Neural cell (in vitro differentiated cells): ENCODE results near the gene ZSCAN1.

Experiments
- EP300 ChIP-seq: fragments of 450-650 bp; conservative IDR thresholded peaks from 2 replicates; pipeline ENCODE4 v1.6.1; 2014; ENCODE audit warnings: antibody characterized with exemption, mild to moderate bottlenecking, moderate library complexity; ENCODE audit not compliant: poor library complexity, severe bottlenecking
- EZH2 ChIP-seq: fragments of 200-600, 300-800 bp; shearing (Covaris generic), sonication (generic); IDR thresholded peaks from 2 replicates; pipeline ENCODE4 v1.6.1; 2014; ENCODE audit warnings: antibody characterized with exemption, low read length, borderline replicate concordance, mild to moderate bottlenecking; ENCODE audit not compliant: insufficient read depth, poor library complexity, severe bottlenecking
- POLR2AphosphoS5 ChIP-seq: IDR thresholded peaks from 2 replicates; pipeline ENCODE4 v1.6.1; 2012
- RAD21 ChIP-seq: fragments of 450-650 bp; conservative IDR thresholded peaks from 2 replicates; pipeline ENCODE4 v1.6.1; 2014; ENCODE audit warnings: antibody characterized with exemption, mild to moderate bottlenecking, moderate library complexity
- TF ChIP-seq, protein P1 (sequence below): fragments of 450-650 bp; IDR thresholded peaks from 2 replicates; pipeline ENCODE4 v1.5.1; 2014; ENCODE audit warnings: antibody characterized with exemption, mild to moderate bottlenecking, moderate library complexity; ENCODE audit not compliant: poor library complexity, severe bottlenecking

DNA sequence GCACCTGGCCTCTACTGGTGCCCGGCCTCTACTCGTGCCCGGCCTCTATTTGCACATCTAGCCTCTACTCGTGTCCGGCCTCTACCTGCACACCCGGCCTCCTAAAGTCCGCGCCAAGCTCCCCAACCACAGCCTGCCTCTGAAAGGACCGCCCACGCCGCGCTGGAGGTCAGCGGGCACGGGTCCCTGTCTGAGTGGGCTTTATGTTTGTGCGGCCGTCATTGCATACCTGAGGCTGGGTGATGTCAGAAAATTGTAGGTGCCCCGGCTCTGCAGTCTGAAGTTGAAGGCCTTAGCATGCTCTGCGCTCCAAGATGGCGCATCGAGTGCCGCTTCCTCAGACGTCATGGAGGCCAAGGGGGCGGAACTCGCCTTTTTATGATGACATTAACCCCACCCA, 26.4 kb downstream of the ZSCAN1 start:
- TF ChIP-seq RAD21 (no peak), EP300 (no peak), EZH2 (no peak), POLR2AphosphoS5 (no peak)
- TF ChIP-seq, protein P1, sequence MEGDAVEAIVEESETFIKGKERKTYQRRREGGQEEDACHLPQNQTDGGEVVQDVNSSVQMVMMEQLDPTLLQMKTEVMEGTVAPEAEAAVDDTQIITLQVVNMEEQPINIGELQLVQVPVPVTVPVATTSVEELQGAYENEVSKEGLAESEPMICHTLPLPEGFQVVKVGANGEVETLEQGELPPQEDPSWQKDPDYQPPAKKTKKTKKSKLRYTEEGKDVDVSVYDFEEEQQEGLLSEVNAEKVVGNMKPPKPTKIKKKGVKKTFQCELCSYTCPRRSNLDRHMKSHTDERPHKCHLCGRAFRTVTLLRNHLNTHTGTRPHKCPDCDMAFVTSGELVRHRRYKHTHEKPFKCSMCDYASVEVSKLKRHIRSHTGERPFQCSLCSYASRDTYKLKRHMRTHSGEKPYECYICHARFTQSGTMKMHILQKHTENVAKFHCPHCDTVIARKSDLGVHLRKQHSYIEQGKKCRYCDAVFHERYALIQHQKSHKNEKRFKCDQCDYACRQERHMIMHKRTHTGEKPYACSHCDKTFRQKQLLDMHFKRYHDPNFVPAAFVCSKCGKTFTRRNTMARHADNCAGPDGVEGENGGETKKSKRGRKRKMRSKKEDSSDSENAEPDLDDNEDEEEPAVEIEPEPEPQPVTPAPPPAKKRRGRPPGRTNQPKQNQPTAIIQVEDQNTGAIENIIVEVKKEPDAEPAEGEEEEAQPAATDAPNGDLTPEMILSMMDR: no peak
